ENCODE results near the gene FOXP1. TPM values are rescaled to one million over a fixed set of nuclear protein-coding genes. Genes with fewer than 3 reads are reported as not detected.

Gene FOXP1
- polyA plus RNA-seq, 1 donor from 2014 or later: 5.6 TPM

GRCh38 chr3:71102111-71102983, 481.2 kb downstream of the FOXP1 start:
- Histone ChIP-seq H4K20me1 (ENCODE audit: insufficient read depth) (no peaks in the 10 kb centered on the region), H3K9me2 (ENCODE audit: insufficient read depth, low read length) (no peaks in the 10 kb centered on the region), H3K27ac (ENCODE audit: low read length) (no peak overlapping the region), H2AFZ (ENCODE audit: low read depth, low read length) (no peak overlapping the region), H3K4me3 (ENCODE audit: low read length) (no peak overlapping the region), H3K27me3 (ENCODE audit: insufficient read depth, low read depth, low read length) (no peaks in the 10 kb centered on the region), H3K36me3 (ENCODE audit: insufficient read depth, low read length) (no peaks in the 10 kb centered on the region), H3K9me3 (ENCODE audit: low read length) (no peaks in the 10 kb centered on the region), H3K4me2 (ENCODE audit: low read length) (no peak overlapping the region), H3F3A (ENCODE audit: insufficient read depth, low read length, poor library complexity, severe bottlenecking) (no peaks in the 10 kb centered on the region), H3K9ac (ENCODE audit: low read length) (no peak overlapping the region), H3K79me2 (replicated peaks; ENCODE audit: insufficient read depth, low read length) (no peaks in the 10 kb centered on the region)
- TF ChIP-seq EP300 (conservative IDR thresholded peaks at IDR 0.05; ENCODE audit: poor library complexity, severe bottlenecking) (no peak), POLR2AphosphoS5 (IDR thresholded peaks at IDR 0.05) (no peak), MXI1 (conservative IDR thresholded peaks at IDR 0.05; ENCODE audit: poor library complexity, severe bottlenecking) (no peak), REST (IDR thresholded peaks at IDR 0.05; ENCODE audit: borderline replicate concordance) (no peak), EZH2 (IDR thresholded peaks at IDR 0.05; ENCODE audit: borderline replicate concordance, insufficient read depth, low read length, poor library complexity, severe bottlenecking) (no peak), SMC3 (conservative IDR thresholded peaks at IDR 0.05; ENCODE audit: poor library complexity) (no peak), RAD21 (conservative IDR thresholded peaks at IDR 0.05) (no peak)

- Histone ChIP-seq H4K20me1 (ENCODE audit: insufficient read depth) (no peaks in the 10 kb centered on the region), H3K27me3 (ENCODE audit: insufficient read depth, low read depth, low read length) (no peaks in the 10 kb centered on the region), H2AFZ (ENCODE audit: low read depth, low read length) (no peak overlapping the region), H3K4me3 (ENCODE audit: low read length) (no peak overlapping the region), H3K4me2 (ENCODE audit: low read length) (no peak overlapping the region), H3K36me3 (ENCODE audit: insufficient read depth, low read length) (no peaks in the 10 kb centered on the region), H3K9ac (ENCODE audit: low read length) (no peak overlapping the region), H3K9me3 (ENCODE audit: low read length) (no peaks in the 10 kb centered on the region), H3K79me2 (replicated peaks; ENCODE audit: insufficient read depth, low read length) (no peaks in the 10 kb centered on the region), H3K9me2 (ENCODE audit: insufficient read depth, low read length) (no peaks in the 10 kb centered on the region), H3F3A (ENCODE audit: insufficient read depth, low read length, poor library complexity, severe bottlenecking) (no peaks in the 10 kb centered on the region), H3K27ac (ENCODE audit: low read length) (no peak overlapping the region)
- TF ChIP-seq REST (IDR thresholded peaks at IDR 0.05; ENCODE audit: borderline replicate concordance): no peak
- no peak for TF ChIP-seq EP300 (conservative IDR thresholded peaks at IDR 0.05; ENCODE audit: poor library complexity, severe bottlenecking)
- no peak for TF ChIP-seq POLR2AphosphoS5 (IDR thresholded peaks at IDR 0.05)
- no peak for TF ChIP-seq RAD21 (conservative IDR thresholded peaks at IDR 0.05)
- no peak for TF ChIP-seq TAF1 (IDR thresholded peaks at IDR 0.05; ENCODE audit: low read depth)
- no peak for TF ChIP-seq MXI1 (conservative IDR thresholded peaks at IDR 0.05; ENCODE audit: poor library complexity, severe bottlenecking)
- no peak for TF ChIP-seq SMC3 (conservative IDR thresholded peaks at IDR 0.05; ENCODE audit: poor library complexity)
- no peak for TF ChIP-seq EZH2 (IDR thresholded peaks at IDR 0.05; ENCODE audit: borderline replicate concordance, insufficient read depth, low read length, poor library complexity, severe bottlenecking)
- TF ChIP-seq CTCF (IDR thresholded peaks at IDR 0.05; ENCODE audit: poor library complexity, severe bottlenecking): no peak
Measured at GRCh38 chr3:71101626-71102025, 481.9 kb downstream of the FOXP1 start.
